Activated CD4-positive, CD25-positive, alpha-beta regulatory T cell treated with anti-CD3 and anti-CD28 coated beads, Interleukin-2, amount 50 U/mL, for 24 hours (primary cell): Measurements from ENCODE around the gene MSI2.
A peak's percentile ranks its signal among the peaks of the same experiment; 100 is the strongest.

Experiments
- ATAC-seq, 2 donors: fragments of 150-1000 bp; cut with Tn5 transposase; one replicate each; pipeline ENCODE4 v1.10.0; 2021; ENCODE audit warnings: mild to moderate bottlenecking in 1 of 2, moderate library complexity in 1 of 2

The MSI2 gene

DNA sequence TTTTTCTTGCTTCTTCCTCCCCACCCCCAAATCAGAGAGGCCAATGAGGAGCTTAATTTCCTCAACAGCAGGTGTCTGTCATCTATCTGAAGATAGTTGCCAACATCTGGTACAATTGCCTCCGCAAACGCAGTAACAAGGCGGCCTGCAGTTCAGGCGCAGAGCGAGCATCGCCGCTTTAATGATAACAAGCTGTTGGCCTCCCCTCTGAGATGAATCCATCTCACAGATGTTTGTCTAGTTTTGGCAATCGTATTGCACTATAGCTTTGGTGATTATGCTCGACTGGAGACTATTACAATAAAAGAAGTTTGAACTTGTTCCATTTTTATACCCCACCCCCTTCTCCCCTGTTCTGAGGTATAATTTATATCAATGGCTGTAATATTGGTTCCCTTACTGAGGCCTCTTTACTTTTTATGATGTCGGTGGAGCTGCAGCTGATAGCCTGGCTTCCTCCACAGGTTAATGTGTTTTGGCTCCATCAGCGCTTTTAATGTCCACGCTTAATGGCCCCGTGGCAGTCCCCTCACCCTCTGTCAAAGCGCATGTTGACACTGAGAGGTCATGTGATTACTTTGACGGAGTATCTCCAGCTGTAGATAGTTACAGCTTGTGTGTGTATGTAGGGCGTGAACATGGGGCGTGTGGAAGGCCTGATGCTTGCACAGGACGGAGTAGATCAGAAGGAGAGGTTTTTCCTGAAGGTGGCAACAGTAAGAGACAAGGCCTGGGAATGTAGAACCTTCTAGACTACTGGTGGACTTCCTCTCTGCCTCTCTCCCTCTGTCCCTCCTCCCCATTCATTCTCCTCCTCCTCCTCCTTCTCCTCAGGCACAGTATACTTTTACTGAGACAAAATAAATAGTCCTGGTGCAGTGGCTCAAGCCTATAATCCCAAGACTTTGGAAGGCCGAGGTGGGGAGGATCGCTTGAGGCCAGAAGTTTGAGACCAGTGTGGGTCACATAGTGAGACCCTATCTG, 164.7 kb downstream of the MSI2 start:
- ATAC-seq: no peak

DNA sequence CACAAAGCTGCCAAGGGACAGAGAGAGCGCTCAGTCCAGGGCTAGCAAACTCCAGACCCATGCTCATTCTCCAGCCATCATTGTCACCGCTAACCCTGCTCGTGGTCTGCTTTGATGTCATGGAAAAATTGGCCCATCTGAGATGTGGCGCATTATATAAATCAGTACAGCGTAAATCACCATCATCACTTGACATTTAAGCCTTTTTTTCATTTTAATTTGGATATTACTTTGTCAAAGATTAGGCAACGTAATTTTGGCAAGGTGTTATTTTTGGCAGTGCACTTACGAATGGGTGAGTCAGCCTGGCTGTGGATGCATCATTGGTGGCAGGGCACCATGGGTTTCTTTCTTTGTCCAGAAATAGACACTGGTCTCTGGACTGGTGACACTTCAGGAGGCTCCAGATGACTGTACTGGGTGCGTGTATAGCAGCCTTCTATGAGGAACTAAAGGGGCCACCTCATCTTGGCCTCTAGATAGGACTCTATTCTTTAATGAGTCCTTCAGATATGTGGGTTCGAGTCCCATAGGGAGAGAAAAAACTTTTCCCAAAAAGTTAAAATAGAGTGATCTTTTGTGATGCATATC, 166.3 kb downstream of the MSI2 start:
- peak; percentile 94 to 95 for ATAC-seq

DNA sequence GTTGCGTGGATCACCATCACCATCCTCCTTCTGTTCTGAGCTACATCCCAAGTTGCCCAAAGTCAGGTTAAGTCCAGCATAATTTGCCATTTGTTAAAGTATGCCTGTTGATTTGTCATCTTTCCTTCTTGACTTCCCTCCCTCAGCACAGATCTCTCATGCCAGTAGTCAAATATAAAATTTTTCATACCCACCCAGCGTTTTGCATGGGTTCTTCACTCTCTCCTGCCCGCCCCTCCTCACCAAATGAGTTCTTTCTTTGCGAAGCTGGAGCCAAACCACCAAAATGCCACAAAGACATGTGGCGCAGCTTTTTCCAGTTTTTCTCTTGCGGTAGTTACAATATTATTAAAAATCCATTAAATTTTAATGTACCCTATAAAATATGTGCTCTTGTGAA, 167.2 kb downstream of the MSI2 start:
- no peak for ATAC-seq

DNA sequence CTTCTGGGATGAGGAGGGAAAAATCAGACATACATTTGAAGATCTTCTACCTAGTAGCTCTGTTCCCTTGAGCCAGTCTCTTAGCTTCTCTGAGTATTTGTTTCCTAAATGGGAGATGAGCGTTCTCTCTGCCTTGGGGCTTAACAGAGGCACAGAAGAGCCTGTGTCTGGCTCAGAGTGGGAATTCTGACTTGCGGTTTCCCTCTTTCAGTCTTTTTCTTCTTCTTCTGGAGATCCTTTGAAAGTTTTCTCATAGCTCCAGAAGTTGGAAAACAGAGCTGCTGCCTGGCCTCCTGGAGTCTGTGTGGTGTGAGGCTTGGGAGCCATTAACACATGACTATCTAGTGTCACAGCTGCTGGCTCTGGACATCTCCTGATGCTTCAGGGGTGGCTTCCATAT, 167.9 kb downstream of the MSI2 start:
- ATAC-seq: no peak

DNA sequence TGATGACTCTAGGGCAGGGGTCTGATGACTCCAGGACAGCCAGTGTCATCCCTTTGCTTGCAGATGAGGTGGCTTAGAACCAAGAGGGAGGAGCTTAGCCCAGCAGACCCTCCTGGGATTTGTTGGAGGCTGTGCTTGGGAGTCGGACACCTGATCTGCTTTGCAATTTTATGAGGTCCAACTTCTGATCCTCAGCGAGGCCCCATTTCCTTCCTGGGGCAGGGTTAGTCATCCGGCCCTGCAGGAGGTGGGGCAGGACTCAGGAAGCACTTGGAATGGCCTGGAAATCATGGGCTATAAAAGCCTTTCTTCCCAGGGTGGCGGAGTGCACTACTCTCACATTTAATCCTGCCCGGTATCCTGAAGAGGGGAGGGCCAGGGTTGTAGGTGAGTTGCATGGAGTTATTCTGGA, 168.5 kb downstream of the MSI2 start:
- ATAC-seq: no peak

DNA sequence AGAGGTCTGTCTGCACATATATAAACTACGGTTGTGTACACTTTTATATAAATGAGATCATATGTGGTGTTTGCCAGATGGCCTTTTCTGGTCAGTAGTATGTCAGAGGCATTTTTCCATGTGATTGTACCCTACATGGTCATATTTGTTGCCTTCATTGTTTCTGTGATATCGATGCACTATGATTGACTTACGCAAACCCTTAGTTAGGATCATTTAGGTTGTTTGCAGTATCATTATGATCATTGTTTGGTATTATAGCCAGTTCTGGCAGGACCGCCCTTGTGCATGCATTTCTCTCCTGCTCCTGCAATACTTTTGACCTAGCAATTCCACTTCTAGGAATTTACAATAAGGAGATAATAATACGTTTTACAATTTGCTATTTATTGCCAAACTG, 169.1 kb downstream of the MSI2 start:
- no peak for ATAC-seq

DNA sequence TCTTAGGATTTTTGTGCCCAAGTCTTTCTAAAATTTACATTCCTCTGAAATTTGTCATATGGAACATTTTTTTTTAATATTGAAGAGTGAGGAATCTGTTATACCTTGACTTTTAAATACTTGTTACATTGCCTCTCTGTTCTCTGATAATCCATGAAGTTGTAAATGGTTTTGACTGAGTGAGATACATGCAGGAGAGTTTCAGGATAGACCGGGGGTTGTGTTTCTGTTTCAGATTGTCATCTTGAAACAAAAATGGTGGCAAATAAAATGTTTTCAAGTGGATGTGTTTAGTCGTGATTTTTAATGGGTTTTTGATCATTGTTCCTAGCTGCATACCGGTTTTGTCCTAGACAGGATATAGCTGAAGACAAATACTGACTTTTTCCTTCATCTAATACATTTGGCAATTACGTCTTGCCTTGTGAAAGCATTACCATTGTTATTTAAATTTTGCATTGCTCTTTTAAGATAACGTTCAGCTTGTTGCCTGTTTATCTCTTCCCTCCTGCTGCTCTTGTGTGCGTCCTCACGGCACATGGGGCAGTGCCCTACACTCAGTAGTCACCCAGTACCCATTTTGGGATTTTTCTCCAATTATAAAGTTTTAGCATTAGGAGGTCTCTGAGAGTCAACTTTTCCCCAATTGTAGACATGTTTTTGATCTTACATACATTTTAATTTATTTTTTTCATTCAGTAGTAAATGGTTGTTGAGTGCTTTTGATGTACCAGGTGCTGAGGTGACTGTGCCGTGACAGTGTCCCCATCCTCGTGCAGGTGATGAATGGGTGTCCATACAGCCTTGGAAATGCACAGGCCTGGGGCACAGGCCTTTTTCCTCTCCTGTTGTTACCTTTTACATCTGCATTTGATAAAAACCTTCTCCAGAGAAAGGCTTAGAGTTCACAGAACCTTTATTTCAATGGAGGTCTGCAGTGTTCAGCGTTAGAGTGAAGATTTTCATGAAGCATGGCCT, 169.9 kb downstream of the MSI2 start:
- no peak for ATAC-seq

DNA sequence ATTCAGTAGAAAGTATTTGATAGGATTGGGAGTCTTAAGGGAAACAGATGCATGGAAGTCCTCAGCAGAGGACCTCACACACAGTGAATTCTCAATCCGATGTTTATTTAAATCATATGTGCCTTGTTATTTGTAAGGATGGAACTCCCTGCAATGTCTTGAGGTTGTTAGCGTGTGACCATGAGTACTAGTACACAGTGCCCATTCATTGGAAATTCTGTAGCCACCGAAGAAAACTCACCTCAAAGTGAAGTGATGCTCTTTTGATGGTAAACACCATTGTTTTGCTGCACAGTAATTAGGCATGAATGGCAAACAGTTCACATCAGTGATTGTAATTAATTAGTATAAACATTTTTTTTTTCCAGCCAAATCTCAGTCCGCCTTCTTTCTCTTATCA, 173.6 kb downstream of the MSI2 start:
- no peak for ATAC-seq

DNA sequence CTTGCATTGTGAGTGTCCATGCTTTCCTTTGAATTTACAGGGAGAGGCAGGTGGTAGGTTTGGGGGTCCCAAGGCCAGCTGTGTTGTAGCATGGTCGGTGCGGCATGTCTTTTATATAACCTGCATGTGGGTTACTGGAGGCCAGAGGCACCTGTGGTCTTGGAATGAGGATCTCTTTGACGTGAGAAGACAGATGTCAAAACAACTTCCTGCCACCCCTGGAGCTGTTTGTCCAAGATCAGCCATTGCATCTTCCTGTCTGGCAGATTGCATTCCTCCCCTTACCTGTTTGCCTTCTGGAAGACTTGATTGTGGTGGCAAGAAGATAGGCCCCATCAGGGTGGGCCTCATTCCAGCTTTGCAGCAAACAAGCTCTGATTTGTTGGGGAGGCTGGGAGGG, 175.1 kb downstream of the MSI2 start:
- no peak for ATAC-seq

DNA sequence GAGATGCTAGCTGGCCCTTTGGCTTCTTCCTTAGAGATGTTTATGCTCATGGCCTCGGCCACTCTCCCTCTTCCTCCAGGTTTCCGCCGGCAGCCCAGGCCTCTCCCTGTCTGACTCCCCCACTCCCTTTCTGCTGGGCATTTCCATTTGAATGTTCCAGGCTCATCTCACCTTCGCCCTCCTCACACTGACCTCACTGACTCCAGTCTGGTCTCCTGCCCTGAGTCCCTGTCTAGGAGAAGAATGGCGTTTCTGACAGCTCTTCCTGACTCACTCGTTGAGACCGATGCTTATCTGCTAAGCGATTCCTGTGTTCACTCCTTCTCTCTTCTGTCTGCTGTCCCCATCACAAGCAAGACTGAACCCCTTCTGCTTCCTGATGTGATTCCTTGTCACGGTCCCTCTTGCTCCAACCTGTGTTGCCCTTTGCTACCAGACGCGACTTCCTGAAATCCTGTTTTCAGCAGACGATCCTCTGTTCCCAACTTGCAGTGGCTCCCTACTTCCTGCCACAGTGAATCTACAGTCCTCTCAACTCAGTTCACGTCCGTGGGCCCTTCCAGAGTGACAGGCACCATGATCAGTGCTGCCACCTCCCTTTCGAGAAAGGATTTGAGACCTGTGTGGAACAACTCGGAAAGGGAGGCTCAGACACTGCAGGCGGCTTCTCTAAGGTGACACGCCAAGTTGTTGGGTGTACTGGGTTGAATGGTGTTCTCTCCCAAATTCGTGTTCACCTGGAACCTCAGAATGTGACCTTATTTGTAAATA, 176.4 kb downstream of the MSI2 start:
- ATAC-seq: no peak

DNA sequence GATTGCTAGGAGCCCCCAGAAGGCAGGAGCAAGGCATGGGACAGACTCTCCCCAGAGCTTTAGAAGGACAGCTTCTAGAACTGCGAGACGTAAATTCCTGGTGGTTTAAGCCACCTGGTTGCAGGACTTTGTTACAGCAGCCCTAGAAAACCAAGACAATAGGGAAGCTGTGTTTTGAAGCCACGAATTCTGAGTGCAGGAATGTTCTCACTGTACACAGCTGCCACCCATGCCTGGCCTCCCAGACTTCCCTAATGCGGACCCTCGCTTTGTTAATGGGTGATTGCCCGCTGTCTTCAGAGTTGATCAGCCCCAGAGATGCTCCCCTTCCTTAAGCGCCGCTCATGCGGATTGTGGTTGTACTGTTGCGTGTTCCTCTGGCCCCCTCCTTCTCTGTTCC, 177.1 kb downstream of the MSI2 start:
- no peak for ATAC-seq

DNA sequence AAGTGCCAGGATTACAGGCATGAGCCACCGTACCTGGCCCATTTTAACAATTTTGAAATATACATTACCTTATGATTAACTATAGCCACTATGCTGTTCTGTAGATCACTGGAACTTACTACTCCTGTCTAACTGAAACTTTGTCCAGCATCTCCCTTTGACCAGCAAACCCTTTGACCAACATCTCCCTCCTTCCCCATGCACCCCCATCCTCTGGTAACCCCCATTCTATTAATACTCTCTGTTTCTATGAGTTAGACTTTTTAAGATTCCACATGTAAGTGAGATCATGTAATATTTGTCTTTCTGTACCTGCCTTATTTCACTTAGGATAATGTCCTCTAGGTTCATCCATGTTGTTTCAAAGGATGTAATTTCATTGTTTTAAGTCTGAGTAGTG, 178.0 kb downstream of the MSI2 start:
- ATAC-seq: no peak

DNA sequence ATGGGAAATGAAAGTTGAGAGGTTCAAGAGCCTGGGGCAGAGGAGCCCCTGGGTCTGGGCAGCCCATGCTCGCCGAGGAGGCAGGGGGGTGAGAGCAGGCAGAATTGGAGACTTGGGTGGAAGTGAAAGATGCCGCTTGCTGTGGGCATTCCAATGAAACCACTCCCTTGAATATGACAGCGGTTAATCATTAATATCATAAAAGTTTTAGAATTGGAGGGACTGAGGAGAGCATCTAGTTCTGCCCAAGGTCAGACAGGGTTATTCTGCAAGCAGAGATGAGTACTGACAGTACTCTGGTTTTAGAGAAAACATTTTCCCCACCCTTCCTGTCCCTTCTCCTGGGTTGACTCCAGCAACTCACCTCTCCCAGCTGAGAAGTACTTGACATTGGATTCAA, 180.2 kb downstream of the MSI2 start:
- ATAC-seq: no peak

DNA sequence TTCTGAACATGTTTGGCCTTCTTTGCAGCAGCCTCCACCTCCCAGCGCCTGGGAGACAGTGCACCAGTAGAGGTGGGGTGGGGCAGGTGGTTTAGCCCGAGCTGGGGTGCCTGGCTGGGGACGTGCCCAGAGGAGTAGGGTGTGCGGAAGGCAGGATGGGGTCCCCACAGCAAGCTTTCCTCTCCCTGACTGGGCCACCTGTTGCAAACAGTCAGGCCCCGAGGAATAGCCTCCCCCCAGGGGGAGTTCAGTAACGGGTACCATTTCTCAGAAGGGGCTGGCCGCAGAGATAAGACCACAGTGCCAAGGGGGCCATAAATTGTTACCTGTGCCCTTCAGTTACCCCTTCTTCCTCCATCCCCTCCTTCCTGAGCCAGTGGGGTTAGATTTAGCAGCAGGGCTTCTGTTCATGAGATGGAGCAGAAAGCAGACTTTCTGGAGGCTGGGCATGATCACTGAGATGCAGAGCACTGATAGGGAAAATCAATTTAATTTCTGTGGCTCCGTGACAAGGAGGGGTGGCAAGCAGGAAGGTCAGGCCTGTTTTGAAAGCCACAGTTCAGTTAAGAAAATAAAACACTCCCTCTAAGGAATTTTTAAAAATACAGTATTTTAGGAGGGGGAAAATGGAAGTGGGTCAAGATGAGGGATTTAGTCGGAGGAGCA, 181.9 kb downstream of the MSI2 start:
- ATAC-seq: no peak

DNA sequence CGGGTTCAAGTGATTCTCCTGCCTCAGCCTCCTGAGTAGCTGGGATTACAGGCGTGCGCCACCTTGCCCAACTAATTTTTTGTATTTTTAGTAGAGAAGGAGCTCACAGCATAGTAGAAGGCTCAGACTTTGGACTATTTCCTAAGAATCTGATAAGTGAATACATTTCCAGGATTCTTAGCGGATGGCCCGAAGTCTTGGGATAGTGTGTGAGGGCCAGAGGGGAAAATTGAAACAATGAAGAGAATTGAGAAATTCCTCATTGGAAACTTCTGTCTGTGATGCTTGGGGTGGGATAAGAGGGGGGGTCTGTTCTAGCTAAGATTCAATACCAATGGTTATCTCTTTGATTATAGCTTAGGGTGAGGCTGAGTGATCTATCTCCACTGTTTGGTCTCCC, 183.3 kb downstream of the MSI2 start:
- no peak for ATAC-seq

DNA sequence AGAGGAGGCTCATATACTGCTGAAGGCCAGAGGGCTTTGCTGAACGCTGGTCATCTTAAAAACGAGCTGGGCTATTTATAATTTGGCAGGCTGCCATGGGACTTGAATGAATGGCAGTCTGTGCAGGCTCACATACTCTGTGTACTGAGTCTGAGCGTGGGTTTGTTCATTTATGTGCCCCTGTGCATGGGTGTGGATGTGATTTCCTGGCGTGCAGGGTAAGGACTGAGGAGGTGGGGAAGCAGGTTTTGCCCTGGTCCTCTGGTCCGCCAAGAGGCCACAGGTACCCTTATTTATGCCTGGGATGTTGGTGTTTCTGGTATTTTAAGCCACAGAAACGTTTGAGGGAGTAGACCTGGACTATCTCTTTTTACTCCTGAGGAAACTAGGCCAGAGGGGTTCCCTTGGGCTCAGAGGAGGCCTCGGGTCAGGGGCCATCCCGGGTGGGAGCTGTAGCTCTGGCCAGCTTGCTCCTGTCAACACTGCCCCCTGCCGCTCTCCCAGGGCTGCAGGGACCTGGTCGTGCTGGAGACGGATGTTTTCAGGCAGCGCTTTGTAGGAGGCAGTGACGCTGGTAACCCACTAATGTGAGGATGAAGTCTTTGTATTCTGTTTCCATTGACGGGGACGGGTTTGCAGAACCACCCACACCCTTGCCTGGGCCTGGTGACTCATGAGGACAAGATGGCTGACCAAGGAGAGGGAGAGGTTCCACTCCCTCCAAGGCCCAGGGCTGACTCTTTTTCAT, 184.4 kb downstream of the MSI2 start:
- peak; percentile 87 to 91 for ATAC-seq

DNA sequence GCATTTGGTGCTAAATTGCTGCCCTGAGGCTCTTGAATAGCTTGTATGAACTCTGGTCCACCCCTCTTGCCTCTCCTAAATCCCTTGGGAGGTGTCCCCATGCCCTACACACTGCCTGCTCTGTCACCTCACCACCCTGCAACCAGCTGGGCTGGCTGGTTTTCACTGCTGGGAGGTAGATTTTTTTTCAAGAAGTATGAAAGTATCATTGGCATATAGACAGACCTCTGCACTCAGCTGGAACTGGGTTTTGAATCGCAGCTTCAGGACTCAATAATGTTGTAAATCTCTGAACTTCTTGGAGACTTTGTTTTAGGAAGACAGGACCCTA, 184.9 kb downstream of the MSI2 start:
- peak; percentile 22 to 25 for ATAC-seq

DNA sequence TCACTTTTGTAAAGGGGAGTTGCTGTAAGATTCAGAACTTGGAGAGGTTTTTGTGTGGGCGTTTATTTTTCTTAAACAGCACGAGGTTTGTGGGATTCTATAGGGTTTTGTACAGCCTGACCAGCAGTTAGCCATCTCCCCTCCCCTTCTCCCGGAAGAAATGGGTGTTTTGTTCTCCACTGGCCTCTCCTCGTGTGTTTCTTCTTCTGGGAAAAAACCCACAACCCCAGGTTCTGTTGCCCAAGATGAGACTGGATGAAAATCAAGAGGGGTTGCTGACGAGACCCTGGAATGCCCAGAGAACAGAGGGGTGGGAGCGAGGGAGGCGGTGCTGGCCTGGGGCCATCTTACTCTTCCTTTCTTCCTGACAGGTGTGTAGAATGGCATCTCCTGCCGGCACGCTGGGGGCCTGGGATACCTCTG, 186.1 kb downstream of the MSI2 start:
- no peak for ATAC-seq

DNA sequence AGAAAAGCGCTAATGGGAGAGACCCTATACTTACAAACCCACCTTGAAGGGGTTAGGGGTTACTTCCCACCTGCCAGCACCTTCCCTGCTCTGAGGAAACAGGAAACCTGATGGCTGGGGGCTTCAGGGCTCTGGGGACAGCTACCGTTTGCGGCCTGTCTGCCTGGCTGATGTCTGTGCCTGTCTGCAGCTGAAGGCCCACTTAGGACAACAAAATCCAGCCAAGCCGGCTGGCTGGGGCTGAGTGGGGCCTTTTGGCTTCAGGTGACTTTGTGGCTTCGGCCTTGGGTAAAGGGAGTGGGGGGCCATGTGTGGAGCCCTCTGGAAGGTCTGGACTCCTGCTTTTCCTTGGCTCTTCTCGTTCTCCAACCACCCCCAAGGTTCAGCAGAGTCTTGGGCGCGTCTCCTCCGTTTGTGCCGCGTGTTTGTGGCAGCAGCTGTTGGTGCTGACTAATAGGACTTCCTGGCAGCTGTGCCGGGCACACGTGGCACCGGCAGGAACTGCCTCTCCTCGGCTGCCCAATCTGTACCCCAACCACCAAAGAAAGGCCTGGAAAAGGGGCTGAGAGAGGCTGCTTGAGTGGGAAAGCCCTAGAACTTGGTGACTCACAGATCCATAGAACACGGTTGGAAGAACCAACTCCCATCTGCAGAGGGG, 186.7 kb downstream of the MSI2 start:
- ATAC-seq: peak; percentile 57

DNA sequence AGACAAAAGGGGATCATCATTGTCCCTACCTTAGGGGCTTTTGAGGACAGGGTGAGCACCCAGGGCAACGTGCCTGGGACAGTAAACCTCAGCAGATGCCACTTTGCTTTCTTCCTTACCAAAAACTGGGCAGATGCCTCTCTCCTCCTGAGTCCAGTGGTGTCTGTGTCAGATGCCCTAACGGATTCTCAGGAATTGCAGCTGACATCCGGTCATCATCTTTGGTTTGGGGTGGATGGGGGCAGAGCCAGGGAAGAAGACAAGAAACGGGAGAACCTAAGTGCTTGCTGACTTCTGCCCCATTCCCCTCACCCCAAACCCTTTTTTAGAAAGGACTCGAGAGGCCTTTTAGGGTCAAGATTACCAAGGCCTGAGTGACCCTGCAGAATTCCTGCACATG, 187.5 kb downstream of the MSI2 start:
- ATAC-seq: no peak
